ENCODE data around the gene MAP4.
"Not testable (repeated sequence)": the region's sequence is repeated elsewhere in the genome, so short reads cannot be mapped to it uniquely, and the experiment has no call there.

The MAP4 gene

GRCh38 chr3:47891613-47892005, 124.6 kb downstream of the MAP4 start:
- no peak for FAIRE-seq
- DNase-seq (ENCODE audit: insufficient read length, low spot score): no peak
- no peak for TF ChIP-seq POLR2A (IDR thresholded peaks at IDR 0.05; ENCODE audit: low read depth, low read length)
- no peak for TF ChIP-seq POLR2AphosphoS5 (IDR thresholded peaks at IDR 0.05; ENCODE audit: low read depth, low read length)
- no peak for TF ChIP-seq POU2F2 (IDR thresholded peaks at IDR 0.05; ENCODE audit: low read depth, low read length)
- TF ChIP-seq PAX5 (IDR thresholded peaks at IDR 0.05; ENCODE audit: insufficient read depth, low read length, severe bottlenecking): no peak
- no peak for TF ChIP-seq TAF1 (IDR thresholded peaks at IDR 0.05; ENCODE audit: low read depth, low read length)
- TF ChIP-seq SPI1 (IDR thresholded peaks at IDR 0.05; ENCODE audit: low read depth, low read length): no peak

GRCh38 chr3:47890828-47891612, 125.2 kb downstream of the MAP4 start:
- no peak for DNase-seq (ENCODE audit: insufficient read length, low spot score)
- no peak for FAIRE-seq
- no peak for TF ChIP-seq POLR2AphosphoS5 (IDR thresholded peaks at IDR 0.05; ENCODE audit: low read depth, low read length)
- no peak for TF ChIP-seq TAF1 (IDR thresholded peaks at IDR 0.05; ENCODE audit: low read depth, low read length)
- no peak for TF ChIP-seq PAX5 (IDR thresholded peaks at IDR 0.05; ENCODE audit: insufficient read depth, low read length, severe bottlenecking)
- no peak for TF ChIP-seq SPI1 (IDR thresholded peaks at IDR 0.05; ENCODE audit: low read depth, low read length)
- no peak for TF ChIP-seq POU2F2 (IDR thresholded peaks at IDR 0.05; ENCODE audit: low read depth, low read length)
- no peak for TF ChIP-seq POLR2A (IDR thresholded peaks at IDR 0.05; ENCODE audit: low read depth, low read length)

GRCh38 chr3:47890126-47890827, 125.9 kb downstream of the MAP4 start:
- FAIRE-seq (no peak), DNase-seq (ENCODE audit: insufficient read length, low spot score) (no peak)
- TF ChIP-seq POLR2AphosphoS5 (IDR thresholded peaks at IDR 0.05; ENCODE audit: low read depth, low read length) (no peak), POLR2A (IDR thresholded peaks at IDR 0.05; ENCODE audit: low read depth, low read length) (no peak), SPI1 (IDR thresholded peaks at IDR 0.05; ENCODE audit: low read depth, low read length) (no peak), PAX5 (IDR thresholded peaks at IDR 0.05; ENCODE audit: insufficient read depth, low read length, severe bottlenecking) (no peak), TAF1 (IDR thresholded peaks at IDR 0.05; ENCODE audit: low read depth, low read length) (no peak), POU2F2 (IDR thresholded peaks at IDR 0.05; ENCODE audit: low read depth, low read length) (no peak)

- FAIRE-seq (no peak), DNase-seq (ENCODE audit: insufficient read length, low spot score) (no peak)
- TF ChIP-seq POU2F2 (IDR thresholded peaks at IDR 0.05; ENCODE audit: low read depth, low read length): no peak
- TF ChIP-seq PAX5 (IDR thresholded peaks at IDR 0.05; ENCODE audit: insufficient read depth, low read length, severe bottlenecking): no peak
- no peak for TF ChIP-seq POLR2A (IDR thresholded peaks at IDR 0.05; ENCODE audit: low read depth, low read length)
- TF ChIP-seq TAF1 (IDR thresholded peaks at IDR 0.05; ENCODE audit: low read depth, low read length): no peak
- TF ChIP-seq SPI1 (IDR thresholded peaks at IDR 0.05; ENCODE audit: low read depth, low read length): no peak
- no peak for TF ChIP-seq POLR2AphosphoS5 (IDR thresholded peaks at IDR 0.05; ENCODE audit: low read depth, low read length)
Observed at GRCh38 chr3:47888986-47889757, 127.0 kb downstream of the MAP4 start.

DNA sequence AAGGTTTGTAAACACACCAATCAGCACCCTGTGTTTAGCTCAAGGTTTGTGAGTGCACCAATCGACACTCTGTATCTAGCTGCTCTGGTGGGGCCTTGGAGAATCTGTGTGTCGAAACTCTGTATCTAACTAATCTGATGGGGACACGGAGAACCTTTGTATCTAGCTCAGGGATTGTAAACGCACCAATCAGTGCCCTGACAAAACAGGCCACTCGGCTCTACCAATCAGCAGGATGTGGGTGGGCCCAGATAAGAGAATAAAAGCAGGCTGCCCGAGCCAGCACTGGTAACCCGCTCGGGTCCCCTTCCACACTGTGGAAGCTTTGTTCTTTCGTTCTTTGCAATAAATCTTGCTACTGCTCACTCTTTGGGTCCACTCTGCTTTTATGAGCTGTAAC, 128.2 kb downstream of the MAP4 start:
- FAIRE-seq; DNase-seq (ENCODE audit: insufficient read length, low spot score): not testable (repeated sequence)

- DNase-seq (ENCODE audit: insufficient read length, low spot score) (no peak), FAIRE-seq (no peak)
- no peak for TF ChIP-seq TAF1 (IDR thresholded peaks at IDR 0.05; ENCODE audit: low read depth, low read length)
- TF ChIP-seq PAX5 (IDR thresholded peaks at IDR 0.05; ENCODE audit: insufficient read depth, low read length, severe bottlenecking): no peak
- no peak for TF ChIP-seq POLR2AphosphoS5 (IDR thresholded peaks at IDR 0.05; ENCODE audit: low read depth, low read length)
- no peak for TF ChIP-seq POLR2A (IDR thresholded peaks at IDR 0.05; ENCODE audit: low read depth, low read length)
- TF ChIP-seq POU2F2 (IDR thresholded peaks at IDR 0.05; ENCODE audit: low read depth, low read length): no peak
- no peak for TF ChIP-seq SPI1 (IDR thresholded peaks at IDR 0.05; ENCODE audit: low read depth, low read length)
Observed at GRCh38 chr3:47885168-47885567, 131.0 kb downstream of the MAP4 start.

DNA sequence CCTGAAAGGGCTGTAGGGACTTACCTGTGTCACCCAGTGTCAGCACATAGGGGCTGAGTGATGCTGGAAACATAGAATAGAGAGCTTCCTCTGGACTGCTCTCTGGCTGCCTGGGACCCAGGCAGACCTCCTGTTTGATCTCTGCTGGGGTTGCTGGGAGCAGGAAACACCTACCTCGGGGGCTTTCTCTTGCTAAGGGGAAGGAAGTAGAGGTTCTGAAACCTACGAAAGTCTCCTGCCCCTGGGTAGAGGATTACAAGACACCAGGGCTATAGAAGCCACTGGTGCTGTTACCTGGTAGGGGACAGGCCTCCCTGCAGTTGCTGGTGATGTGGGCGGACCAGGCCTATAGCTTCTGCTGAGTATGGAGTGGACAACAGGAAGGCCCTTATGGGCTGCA, 131.6 kb downstream of the MAP4 start:
- DNase-seq (ENCODE audit: insufficient read length, low spot score): peak; percentile 26
- TF ChIP-seq POU2F2 (IDR thresholded peaks at IDR 0.05; ENCODE audit: low read depth, low read length) (no peak), POLR2A (IDR thresholded peaks at IDR 0.05; ENCODE audit: low read depth, low read length) (no peak), POLR2AphosphoS5 (IDR thresholded peaks at IDR 0.05; ENCODE audit: low read depth, low read length) (no peak), TAF1 (IDR thresholded peaks at IDR 0.05; ENCODE audit: low read depth, low read length) (no peak), PAX5 (IDR thresholded peaks at IDR 0.05; ENCODE audit: insufficient read depth, low read length, severe bottlenecking) (no peak), SPI1 (IDR thresholded peaks at IDR 0.05; ENCODE audit: low read depth, low read length) (no peak)
- no peak for FAIRE-seq

- no peak for TF ChIP-seq PAX5 (IDR thresholded peaks at IDR 0.05; ENCODE audit: insufficient read depth, low read length, severe bottlenecking)
- no peak for TF ChIP-seq POU2F2 (IDR thresholded peaks at IDR 0.05; ENCODE audit: low read depth, low read length)
- no peak for TF ChIP-seq POLR2AphosphoS5 (IDR thresholded peaks at IDR 0.05; ENCODE audit: low read depth, low read length)
- no peak for TF ChIP-seq SPI1 (IDR thresholded peaks at IDR 0.05; ENCODE audit: low read depth, low read length)
- no peak for TF ChIP-seq POLR2A (IDR thresholded peaks at IDR 0.05; ENCODE audit: low read depth, low read length)
- no peak for TF ChIP-seq TAF1 (IDR thresholded peaks at IDR 0.05; ENCODE audit: low read depth, low read length)
- DNase-seq (ENCODE audit: insufficient read length, low spot score) (no peak), FAIRE-seq (no peak)
Observed at GRCh38 chr3:47882338-47882737, 133.9 kb downstream of the MAP4 start.

GRCh38 chr3:47877719-47878118, 138.5 kb downstream of the MAP4 start:
- no peak for DNase-seq (ENCODE audit: insufficient read length, low spot score)
- FAIRE-seq: no peak
- no peak for TF ChIP-seq SPI1 (IDR thresholded peaks at IDR 0.05; ENCODE audit: low read depth, low read length)
- TF ChIP-seq POLR2A (IDR thresholded peaks at IDR 0.05; ENCODE audit: low read depth, low read length): no peak
- no peak for TF ChIP-seq POU2F2 (IDR thresholded peaks at IDR 0.05; ENCODE audit: low read depth, low read length)
- TF ChIP-seq POLR2AphosphoS5 (IDR thresholded peaks at IDR 0.05; ENCODE audit: low read depth, low read length): no peak
- no peak for TF ChIP-seq TAF1 (IDR thresholded peaks at IDR 0.05; ENCODE audit: low read depth, low read length)
- TF ChIP-seq PAX5 (IDR thresholded peaks at IDR 0.05; ENCODE audit: insufficient read depth, low read length, severe bottlenecking): no peak

Measured in GM12891 (cell line).